ENCODE data around the gene PJVK. TPM values are rescaled to one million over a fixed set of nuclear protein-coding genes. Genes with fewer than 3 reads are reported as not detected.

Gene PJVK
- total and polyA plus RNA-seq, 2 of the 13 experiments (the other 11 are each of a cell fraction or from before 2014, with no cell fraction given) = 1.2 to 2.6 TPM

DNA sequence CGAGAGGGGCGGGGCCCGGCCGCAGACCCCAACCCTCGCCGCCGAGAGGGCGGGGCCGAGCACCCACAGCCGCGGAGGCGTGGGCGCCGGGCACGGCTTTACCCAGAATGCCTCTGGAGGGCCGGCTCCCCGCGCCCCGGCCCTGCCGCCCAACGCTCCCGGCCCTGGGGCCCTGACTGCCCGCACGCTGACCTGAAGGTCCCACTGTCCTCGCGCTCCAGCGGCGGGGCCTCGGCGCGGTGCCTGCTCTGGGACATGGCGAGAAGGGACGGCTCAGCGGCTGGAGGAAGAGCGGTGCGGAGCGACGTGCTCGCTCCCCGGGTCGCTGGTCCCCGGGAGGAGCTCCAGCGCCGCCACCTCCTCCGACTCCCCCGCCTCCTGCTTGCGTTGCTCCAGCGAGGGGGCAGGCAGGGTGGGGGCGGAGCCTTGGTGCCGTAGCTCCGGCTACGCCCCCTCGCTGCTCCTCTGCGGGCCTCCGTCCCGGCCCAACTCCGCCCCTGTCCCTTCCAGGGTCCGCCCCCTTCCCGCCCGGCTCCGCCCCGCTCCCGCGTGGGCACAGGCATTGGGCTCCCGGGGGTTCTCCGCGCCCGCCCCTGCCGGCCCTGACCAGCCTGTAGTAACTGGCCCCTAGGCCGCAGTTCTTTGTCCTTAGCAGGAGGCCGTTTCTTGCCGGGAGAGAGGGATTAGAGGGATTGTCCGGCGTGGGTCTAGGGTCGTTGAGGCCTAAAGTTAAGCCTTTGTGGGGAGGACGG lies at the start of gene PJVK, which contains the start of gene PRKRA (continued):
- TF ChIP-seq, protein P1, sequence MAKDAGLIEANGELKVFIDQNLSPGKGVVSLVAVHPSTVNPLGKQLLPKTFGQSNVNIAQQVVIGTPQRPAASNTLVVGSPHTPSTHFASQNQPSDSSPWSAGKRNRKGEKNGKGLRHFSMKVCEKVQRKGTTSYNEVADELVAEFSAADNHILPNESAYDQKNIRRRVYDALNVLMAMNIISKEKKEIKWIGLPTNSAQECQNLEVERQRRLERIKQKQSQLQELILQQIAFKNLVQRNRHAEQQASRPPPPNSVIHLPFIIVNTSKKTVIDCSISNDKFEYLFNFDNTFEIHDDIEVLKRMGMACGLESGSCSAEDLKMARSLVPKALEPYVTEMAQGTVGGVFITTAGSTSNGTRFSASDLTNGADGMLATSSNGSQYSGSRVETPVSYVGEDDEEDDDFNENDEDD (CRISPR knock-in tag; IDR thresholded peaks at IDR 0.05; ENCODE audit: borderline replicate concordance) = peak; percentile 69; the same call in 1 of the 2 replicates
- TF ChIP-seq AGO2 (optimal IDR thresholded peaks at IDR 0.05; ENCODE audit: low read depth, low read length) (peak; percentile 91), HOXA9 (CRISPR knock-in tag; IDR thresholded peaks at IDR 0.05; ENCODE audit: borderline replicate concordance) (no peak; the same call in 1 of the 2 replicates), RNF2 (conservative IDR thresholded peaks at IDR 0.05; ENCODE audit: low read depth) (peak; percentile 74; the same call in 1 of the 2 replicates), CBFB (CRISPR knock-in tag; IDR thresholded peaks at IDR 0.05) (peak; percentile 66; the same call in 1 of the 2 replicates), ZNF317 (CRISPR knock-in tag; IDR thresholded peaks at IDR 0.05) (peak; percentile 61), NR2F1 (CRISPR knock-in tag; IDR thresholded peaks at IDR 0.05) (0 out of 4 replicates have a peak, but pooled peaks of 1 of the 2 experiments have one; percentile 14), AKAP8 (CRISPR knock-in tag; IDR thresholded peaks at IDR 0.05) (peak; percentile 86; the same call in 1 of the 2 replicates), ZNF564 (CRISPR knock-in tag; IDR thresholded peaks at IDR 0.05) (peak; percentile 89), REL (CRISPR knock-in tag; conservative IDR thresholded peaks at IDR 0.05) (peak; percentile 90), HNRNPH1 (optimal IDR thresholded peaks at IDR 0.05; ENCODE audit: low read depth, low read length) (no peak), NRL (CRISPR knock-in tag; IDR thresholded peaks at IDR 0.05; ENCODE audit: borderline replicate concordance) (no peak; the same call in 1 of the 2 replicates), NR1H2 (CRISPR knock-in tag; IDR thresholded peaks at IDR 0.05; ENCODE audit: borderline replicate concordance, low read depth) (no peak), FOXC1 (CRISPR knock-in tag; IDR thresholded peaks at IDR 0.05; ENCODE audit: borderline replicate concordance) (peak; percentile 97), TBL1XR1 (IDR thresholded peaks at IDR 0.05; ENCODE audit: borderline replicate concordance, low read length, partially characterized antibody) (no peak), FOXK2 (IDR thresholded peaks at IDR 0.05) (no peak)
- TF ChIP-seq, protein P2, sequence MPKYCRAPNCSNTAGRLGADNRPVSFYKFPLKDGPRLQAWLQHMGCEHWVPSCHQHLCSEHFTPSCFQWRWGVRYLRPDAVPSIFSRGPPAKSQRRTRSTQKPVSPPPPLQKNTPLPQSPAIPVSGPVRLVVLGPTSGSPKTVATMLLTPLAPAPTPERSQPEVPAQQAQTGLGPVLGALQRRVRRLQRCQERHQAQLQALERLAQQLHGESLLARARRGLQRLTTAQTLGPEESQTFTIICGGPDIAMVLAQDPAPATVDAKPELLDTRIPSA (CRISPR knock-in tag; IDR thresholded peaks at IDR 0.05; ENCODE audit: borderline replicate concordance) = no peak
- TF ChIP-seq, protein P3, sequence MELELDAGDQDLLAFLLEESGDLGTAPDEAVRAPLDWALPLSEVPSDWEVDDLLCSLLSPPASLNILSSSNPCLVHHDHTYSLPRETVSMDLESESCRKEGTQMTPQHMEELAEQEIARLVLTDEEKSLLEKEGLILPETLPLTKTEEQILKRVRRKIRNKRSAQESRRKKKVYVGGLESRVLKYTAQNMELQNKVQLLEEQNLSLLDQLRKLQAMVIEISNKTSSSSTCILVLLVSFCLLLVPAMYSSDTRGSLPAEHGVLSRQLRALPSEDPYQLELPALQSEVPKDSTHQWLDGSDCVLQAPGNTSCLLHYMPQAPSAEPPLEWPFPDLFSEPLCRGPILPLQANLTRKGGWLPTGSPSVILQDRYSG (CRISPR knock-in tag; IDR thresholded peaks at IDR 0.05) = peak; percentile 73; the same call in 1 of the 2 replicates
- TF ChIP-seq, protein P4, sequence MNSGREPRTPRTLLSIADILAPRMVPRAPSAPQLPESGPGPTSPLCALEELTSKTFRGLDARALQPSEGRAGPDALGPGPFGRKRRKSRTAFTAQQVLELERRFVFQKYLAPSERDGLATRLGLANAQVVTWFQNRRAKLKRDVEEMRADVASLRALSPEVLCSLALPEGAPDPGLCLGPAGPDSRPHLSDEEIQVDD (CRISPR knock-in tag; IDR thresholded peaks at IDR 0.05; ENCODE audit: borderline replicate concordance) = no peak
- TF ChIP-seq, protein P5, sequence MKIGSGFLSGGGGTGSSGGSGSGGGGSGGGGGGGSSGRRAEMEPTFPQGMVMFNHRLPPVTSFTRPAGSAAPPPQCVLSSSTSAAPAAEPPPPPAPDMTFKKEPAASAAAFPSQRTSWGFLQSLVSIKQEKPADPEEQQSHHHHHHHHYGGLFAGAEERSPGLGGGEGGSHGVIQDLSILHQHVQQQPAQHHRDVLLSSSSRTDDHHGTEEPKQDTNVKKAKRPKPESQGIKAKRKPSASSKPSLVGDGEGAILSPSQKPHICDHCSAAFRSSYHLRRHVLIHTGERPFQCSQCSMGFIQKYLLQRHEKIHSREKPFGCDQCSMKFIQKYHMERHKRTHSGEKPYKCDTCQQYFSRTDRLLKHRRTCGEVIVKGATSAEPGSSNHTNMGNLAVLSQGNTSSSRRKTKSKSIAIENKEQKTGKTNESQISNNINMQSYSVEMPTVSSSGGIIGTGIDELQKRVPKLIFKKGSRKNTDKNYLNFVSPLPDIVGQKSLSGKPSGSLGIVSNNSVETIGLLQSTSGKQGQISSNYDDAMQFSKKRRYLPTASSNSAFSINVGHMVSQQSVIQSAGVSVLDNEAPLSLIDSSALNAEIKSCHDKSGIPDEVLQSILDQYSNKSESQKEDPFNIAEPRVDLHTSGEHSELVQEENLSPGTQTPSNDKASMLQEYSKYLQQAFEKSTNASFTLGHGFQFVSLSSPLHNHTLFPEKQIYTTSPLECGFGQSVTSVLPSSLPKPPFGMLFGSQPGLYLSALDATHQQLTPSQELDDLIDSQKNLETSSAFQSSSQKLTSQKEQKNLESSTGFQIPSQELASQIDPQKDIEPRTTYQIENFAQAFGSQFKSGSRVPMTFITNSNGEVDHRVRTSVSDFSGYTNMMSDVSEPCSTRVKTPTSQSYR (CRISPR knock-in tag; IDR thresholded peaks at IDR 0.05; ENCODE audit: borderline replicate concordance) = peak; percentile 67
- TF ChIP-seq, protein P6, sequence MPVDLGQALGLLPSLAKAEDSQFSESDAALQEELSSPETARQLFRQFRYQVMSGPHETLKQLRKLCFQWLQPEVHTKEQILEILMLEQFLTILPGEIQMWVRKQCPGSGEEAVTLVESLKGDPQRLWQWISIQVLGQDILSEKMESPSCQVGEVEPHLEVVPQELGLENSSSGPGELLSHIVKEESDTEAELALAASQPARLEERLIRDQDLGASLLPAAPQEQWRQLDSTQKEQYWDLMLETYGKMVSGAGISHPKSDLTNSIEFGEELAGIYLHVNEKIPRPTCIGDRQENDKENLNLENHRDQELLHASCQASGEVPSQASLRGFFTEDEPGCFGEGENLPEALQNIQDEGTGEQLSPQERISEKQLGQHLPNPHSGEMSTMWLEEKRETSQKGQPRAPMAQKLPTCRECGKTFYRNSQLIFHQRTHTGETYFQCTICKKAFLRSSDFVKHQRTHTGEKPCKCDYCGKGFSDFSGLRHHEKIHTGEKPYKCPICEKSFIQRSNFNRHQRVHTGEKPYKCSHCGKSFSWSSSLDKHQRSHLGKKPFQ (CRISPR knock-in tag; IDR thresholded peaks at IDR 0.05; ENCODE audit: insufficient replicate concordance) = no peak
